Smooth muscle cell (in vitro differentiated cells): ENCODE measurements around the gene EPS8L2. TPM values are rescaled to one million over a fixed set of nuclear protein-coding genes. Genes with fewer than 3 reads are reported as not detected.

Source experiments
- DNase-seq: peaks from one replicate; lab custom pipeline; 2025; ENCODE audit not compliant: unreplicated experiment; lab: John Stamatoyannopoulos, UW
- H2AFZ ChIP-seq: fragments of 200-600 bp; sonication (generic); 2 replicates; pipeline ENCODE4 v1.6.0; 2016; ENCODE audit warnings: antibody characterized with exemption, low read depth, mild to moderate bottlenecking
- H3F3A ChIP-seq: fragments of 200-600 bp; sonication (generic); 2 replicates; pipeline ENCODE4 v1.6.0; 2017; ENCODE audit warnings: antibody characterized with exemption, low read depth
- H3K27ac ChIP-seq: fragments of 200-600 bp; sonication (generic); 2 replicates; pipeline ENCODE4 v1.5.1; 2016; ENCODE audit warnings: low read depth, mild to moderate bottlenecking
- H3K27me3 ChIP-seq: fragments of 200-600 bp; sonication (generic); 2 replicates; pipeline ENCODE4 v1.6.1; 2016; ENCODE audit warnings: low read depth, mild to moderate bottlenecking
- H3K36me3 ChIP-seq: fragments of 200-600 bp; sonication (generic); 2 replicates; pipeline ENCODE4 v1.5.1; 2016; ENCODE audit warnings: low read depth
- H3K4me1 ChIP-seq: fragments of 200-600 bp; sonication (generic); 2 replicates; pipeline ENCODE4 v1.5.1; 2016; ENCODE audit warnings: low read depth
- H3K4me2 ChIP-seq: fragments of 200-600 bp; sonication (generic); 2 replicates; pipeline ENCODE4 v1.6.0; 2016; ENCODE audit warnings: mild to moderate bottlenecking
- H3K4me3 ChIP-seq: fragments of 200-600 bp; sonication (generic); 2 replicates; pipeline ENCODE4 v1.5.1; 2016; ENCODE audit warnings: mild to moderate bottlenecking
- H3K79me2 ChIP-seq: fragments of 200-600 bp; sonication (generic); 2 replicates; pipeline ENCODE4 v1.6.0; 2016; ENCODE audit warnings: low read depth, mild to moderate bottlenecking
- H3K9ac ChIP-seq: fragments of 200-600 bp; sonication (generic); 2 replicates; pipeline ENCODE4 v1.6.0; 2016; ENCODE audit warnings: low read depth
- H3K9me3 ChIP-seq: fragments of 200-600 bp; sonication (generic); replicated peaks from 2 replicates; pipeline ENCODE4 v1.5.1; 2016; ENCODE audit warnings: low read depth
- H4K20me1 ChIP-seq: fragments of 200-600 bp; sonication (generic); 2 replicates; pipeline ENCODE4 v1.6.0; 2016; ENCODE audit warnings: low read depth
- WGBS: methylation state at CpG from one replicate; pipeline ENCODE4 v1.1.7; 2016; ENCODE audit warnings: low lambda C conversion rate; 5-methylcytosine and 5-hydroxymethylcytosine counted together
- polyA plus RNA-seq: library from polyadenylated mRNA; unstranded; fragments of >200 nt; fragmentation: Nextera tagmentation; extraction: Ambion mirVana; gene quantifications from 2 replicates; pipeline ENCODE4 v1.2.1, GENCODE V29; 2016
- total RNA-seq: library from RNA; depleted of rRNA; stranded (reverse); fragments of >200 nt; gene quantifications from 2 replicates; pipeline ENCODE4 v1.2.3, GENCODE V29; 2014
- TF ChIP-seq, protein P1 (sequence below): fragments of 200-600 bp; sonication (generic); IDR thresholded peaks from 2 replicates; pipeline ENCODE4 v1.5.1; 2017; ENCODE audit warnings: borderline replicate concordance, mild to moderate bottlenecking, antibody characterized with exemption; ENCODE audit not compliant: insufficient read depth, poor library complexity, severe bottlenecking

The EPS8L2 gene
- total and polyA plus RNA-seq, 2 experiments from 2014 or later: 37.7 to 47.9 TPM

DNA sequence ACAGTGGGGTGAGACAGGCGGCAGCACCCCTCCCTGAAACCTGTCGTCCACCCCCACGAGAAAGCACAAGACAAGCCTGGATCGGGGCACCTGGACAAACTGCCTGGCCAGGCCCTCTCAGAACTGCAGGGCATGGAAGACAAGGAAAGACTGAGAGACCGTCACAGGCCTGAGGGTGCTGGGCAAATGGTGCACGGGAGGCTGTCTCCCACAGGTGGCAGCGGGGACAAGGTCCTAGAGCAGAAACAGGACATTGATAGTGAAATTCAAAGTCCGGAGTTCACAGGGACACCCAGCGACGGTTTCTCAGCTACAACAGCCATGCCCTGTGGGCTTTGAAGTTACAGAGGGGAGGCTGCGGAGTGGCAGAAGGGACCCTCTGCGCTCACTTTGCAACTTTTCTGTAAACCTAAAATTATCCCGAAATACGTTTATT, 48.3 kb upstream of the EPS8L2 start:
- no peak overlapping the region for H3K4me2 ChIP-seq
- peaks cover 45% of the 10 kb centered on the region for H4K20me1 ChIP-seq
- no peak overlapping the region for H3K27ac ChIP-seq
- WGBS: 97% methylated on average over 14 of the region's 14 CpGs
- no peaks in the 10 kb centered on the region for H3K36me3 ChIP-seq
- no peak overlapping the region for H2AFZ ChIP-seq
- TF ChIP-seq, protein P1, sequence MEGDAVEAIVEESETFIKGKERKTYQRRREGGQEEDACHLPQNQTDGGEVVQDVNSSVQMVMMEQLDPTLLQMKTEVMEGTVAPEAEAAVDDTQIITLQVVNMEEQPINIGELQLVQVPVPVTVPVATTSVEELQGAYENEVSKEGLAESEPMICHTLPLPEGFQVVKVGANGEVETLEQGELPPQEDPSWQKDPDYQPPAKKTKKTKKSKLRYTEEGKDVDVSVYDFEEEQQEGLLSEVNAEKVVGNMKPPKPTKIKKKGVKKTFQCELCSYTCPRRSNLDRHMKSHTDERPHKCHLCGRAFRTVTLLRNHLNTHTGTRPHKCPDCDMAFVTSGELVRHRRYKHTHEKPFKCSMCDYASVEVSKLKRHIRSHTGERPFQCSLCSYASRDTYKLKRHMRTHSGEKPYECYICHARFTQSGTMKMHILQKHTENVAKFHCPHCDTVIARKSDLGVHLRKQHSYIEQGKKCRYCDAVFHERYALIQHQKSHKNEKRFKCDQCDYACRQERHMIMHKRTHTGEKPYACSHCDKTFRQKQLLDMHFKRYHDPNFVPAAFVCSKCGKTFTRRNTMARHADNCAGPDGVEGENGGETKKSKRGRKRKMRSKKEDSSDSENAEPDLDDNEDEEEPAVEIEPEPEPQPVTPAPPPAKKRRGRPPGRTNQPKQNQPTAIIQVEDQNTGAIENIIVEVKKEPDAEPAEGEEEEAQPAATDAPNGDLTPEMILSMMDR: no peak
- no peak overlapping the region for H3K9ac ChIP-seq
- no peaks in the 10 kb centered on the region for H3K79me2 ChIP-seq
- no peak for DNase-seq
- H3K9me3 ChIP-seq: no peaks in the 10 kb centered on the region
- no peak overlapping the region for H3K4me3 ChIP-seq
- no peaks in the 10 kb centered on the region for H3K4me1 ChIP-seq
- no peaks in the 10 kb centered on the region for H3F3A ChIP-seq
- H3K27me3 ChIP-seq: no peaks in the 10 kb centered on the region

DNA sequence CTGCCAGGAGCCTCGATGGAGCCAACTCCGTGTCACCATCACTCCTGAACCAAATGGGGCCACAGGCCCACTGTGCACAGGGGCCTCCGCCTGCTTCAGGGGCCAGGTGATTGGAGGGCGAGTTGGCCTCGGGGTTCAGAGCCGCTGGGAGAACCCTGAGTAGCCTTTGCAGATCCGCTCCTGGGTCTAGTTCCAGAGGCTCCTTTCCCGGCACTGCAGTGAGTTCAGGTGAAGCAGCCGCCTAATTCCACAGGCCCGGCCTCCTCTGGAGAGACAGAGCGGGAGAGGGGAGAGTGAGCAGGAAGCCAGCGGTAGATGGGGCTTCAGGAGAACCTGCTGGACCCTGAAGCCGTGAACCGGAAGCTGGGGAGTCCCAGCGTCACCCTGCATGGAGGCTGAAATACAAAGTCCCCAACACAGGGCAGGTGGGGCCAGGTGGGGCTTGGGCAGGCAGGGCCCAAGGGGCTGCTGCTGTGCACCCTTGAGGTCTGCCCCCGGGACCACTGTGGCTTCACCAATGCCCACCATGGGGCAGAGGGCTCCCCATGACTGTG, 46.4 kb upstream of the EPS8L2 start:
- Histone ChIP-seq H3K27me3 (no peaks in the 10 kb centered on the region), H3K27ac (no peak overlapping the region), H4K20me1 (peaks cover 54% of the 10 kb centered on the region), H3K79me2 (no peaks in the 10 kb centered on the region), H3K36me3 (no peaks in the 10 kb centered on the region), H3K4me2 (no peak overlapping the region), H3K4me3 (no peak overlapping the region), H3K4me1 (no peaks in the 10 kb centered on the region), H3K9me3 (no peaks in the 10 kb centered on the region), H2AFZ (no peak overlapping the region), H3F3A (no peaks in the 10 kb centered on the region), H3K9ac (no peak overlapping the region)
- no peak for DNase-seq
- TF ChIP-seq, protein P1: no peak
- WGBS: 96% methylated on average over 16 of the region's 16 CpGs

DNA sequence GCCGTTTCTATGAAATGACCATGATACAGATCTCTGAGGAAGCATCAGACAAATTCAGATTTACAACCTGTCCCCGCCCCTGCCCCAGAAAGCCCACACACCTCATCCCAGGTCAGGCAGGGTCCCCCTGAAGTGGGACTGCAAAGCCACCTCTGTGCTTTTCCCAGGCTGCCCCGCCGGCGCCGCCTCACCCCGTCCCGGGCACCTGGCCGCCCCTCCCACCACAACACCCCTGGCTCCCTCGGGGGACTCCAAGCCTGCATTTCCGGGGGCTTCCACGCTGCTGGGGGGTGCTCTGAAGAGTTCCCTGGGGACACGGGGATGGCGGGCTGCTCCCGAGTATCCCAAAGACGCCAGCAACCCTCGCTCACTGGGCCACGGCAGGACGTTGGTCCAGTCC, 45.8 kb upstream of the EPS8L2 start:
- 95% methylated on average over 16 of the region's 19 CpGs for WGBS
- Histone ChIP-seq H3K4me2 (no peak overlapping the region), H3K4me3 (no peak overlapping the region), H3K27ac (no peak overlapping the region), H2AFZ (no peak overlapping the region), H3K4me1 (no peaks in the 10 kb centered on the region), H3K9me3 (no peaks in the 10 kb centered on the region), H3K79me2 (no peaks in the 10 kb centered on the region), H3K36me3 (no peaks in the 10 kb centered on the region), H3K9ac (no peak overlapping the region), H4K20me1 (peaks cover 52% of the 10 kb centered on the region), H3F3A (no peaks in the 10 kb centered on the region), H3K27me3 (no peaks in the 10 kb centered on the region)
- TF ChIP-seq, protein P1: no peak
- no peak for DNase-seq
